ENCODE data around the gene KRT2. TPM values are rescaled to one million over a fixed set of nuclear protein-coding genes. Genes with fewer than 3 reads are reported as not detected.

The KRT2 gene
- total RNA-seq, 1 experiment from 2014 or later: not detected

GRCh38 chr12:52600941-52601481, 51.0 kb downstream of the KRT2 start, which contains the start of gene KRT72 (continued):
- TF ChIP-seq HMGXB4 (CRISPR knock-in tag; IDR thresholded peaks at IDR 0.05) (no peak), MXD4 (CRISPR knock-in tag; IDR thresholded peaks at IDR 0.05; ENCODE audit: borderline replicate concordance) (no peak), CREB1 (CRISPR knock-in tag; IDR thresholded peaks at IDR 0.05) (no peak), E2F5 (CRISPR knock-in tag; IDR thresholded peaks at IDR 0.05) (no peak), ESRRA (CRISPR knock-in tag; IDR thresholded peaks at IDR 0.05; ENCODE audit: borderline replicate concordance) (no peak), TP53 (CRISPR knock-in tag; IDR thresholded peaks at IDR 0.05) (no peak), NFATC4 (CRISPR knock-in tag; IDR thresholded peaks at IDR 0.05) (no peak), ZNF317 (CRISPR knock-in tag; IDR thresholded peaks at IDR 0.05; ENCODE audit: borderline replicate concordance, low read depth) (no peak), HMGA2 (CRISPR knock-in tag; IDR thresholded peaks at IDR 0.05) (no peak), ARID4B (CRISPR knock-in tag; IDR thresholded peaks at IDR 0.05; ENCODE audit: borderline replicate concordance) (no peak), ZBTB21 (CRISPR knock-in tag; IDR thresholded peaks at IDR 0.05; ENCODE audit: borderline replicate concordance) (no peak)
- TF ChIP-seq, protein P1, sequence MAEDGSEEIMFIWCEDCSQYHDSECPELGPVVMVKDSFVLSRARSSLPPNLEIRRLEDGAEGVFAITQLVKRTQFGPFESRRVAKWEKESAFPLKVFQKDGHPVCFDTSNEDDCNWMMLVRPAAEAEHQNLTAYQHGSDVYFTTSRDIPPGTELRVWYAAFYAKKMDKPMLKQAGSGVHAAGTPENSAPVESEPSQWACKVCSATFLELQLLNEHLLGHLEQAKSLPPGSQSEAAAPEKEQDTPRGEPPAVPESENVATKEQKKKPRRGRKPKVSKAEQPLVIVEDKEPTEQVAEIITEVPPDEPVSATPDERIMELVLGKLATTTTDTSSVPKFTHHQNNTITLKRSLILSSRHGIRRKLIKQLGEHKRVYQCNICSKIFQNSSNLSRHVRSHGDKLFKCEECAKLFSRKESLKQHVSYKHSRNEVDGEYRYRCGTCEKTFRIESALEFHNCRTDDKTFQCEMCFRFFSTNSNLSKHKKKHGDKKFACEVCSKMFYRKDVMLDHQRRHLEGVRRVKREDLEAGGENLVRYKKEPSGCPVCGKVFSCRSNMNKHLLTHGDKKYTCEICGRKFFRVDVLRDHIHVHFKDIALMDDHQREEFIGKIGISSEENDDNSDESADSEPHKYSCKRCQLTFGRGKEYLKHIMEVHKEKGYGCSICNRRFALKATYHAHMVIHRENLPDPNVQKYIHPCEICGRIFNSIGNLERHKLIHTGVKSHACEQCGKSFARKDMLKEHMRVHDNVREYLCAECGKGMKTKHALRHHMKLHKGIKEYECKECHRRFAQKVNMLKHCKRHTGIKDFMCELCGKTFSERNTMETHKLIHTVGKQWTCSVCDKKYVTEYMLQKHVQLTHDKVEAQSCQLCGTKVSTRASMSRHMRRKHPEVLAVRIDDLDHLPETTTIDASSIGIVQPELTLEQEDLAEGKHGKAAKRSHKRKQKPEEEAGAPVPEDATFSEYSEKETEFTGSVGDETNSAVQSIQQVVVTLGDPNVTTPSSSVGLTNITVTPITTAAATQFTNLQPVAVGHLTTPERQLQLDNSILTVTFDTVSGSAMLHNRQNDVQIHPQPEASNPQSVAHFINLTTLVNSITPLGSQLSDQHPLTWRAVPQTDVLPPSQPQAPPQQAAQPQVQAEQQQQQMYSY (CRISPR knock-in tag; IDR thresholded peaks at IDR 0.05): no peak

DNA sequence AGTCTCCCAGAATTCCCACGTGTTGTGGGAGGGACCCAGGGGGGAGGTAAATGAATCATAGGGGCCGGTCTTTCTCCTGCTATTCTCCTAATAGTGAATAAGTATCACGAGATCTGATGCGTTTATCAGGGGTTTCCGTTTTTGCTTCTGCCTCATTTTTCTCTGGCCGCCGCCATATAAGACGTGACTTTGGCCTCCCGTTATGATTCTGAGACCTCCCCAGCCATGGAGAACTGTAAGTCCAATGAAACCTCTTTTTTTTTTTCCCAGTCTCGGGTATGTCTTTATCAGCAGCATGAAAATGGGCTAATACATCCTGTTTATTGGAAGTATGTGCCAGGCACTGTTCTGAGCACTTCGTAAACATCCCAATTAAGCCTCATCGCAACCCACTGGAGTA, 51.5 kb downstream of the KRT2 start:
- Mint-ChIP-seq H3K36me3 (no peaks in the 10 kb centered on the region), H3K9me3 (no peaks in the 10 kb centered on the region), H3K27me3 (ENCODE audit: low read depth) (peaks cover 37% of the 10 kb centered on the region), H3K27ac (no peak overlapping the region), H3K4me1 (no peaks in the 10 kb centered on the region), H3K4me3 (no peak overlapping the region)
- CTCF ChIA-PET: interaction anchor here (0.5 to 2.1 kb wide), 3 partner anchors 10 to 270 kb away, joined by 3 to 8 read pairs (median 4); no protein-coding TSS in a partner anchor
- POLR2A ChIA-PET: interaction anchor here (1.1 kb wide), 1 partner anchor 10 kb away, joined by 3 read pairs; no protein-coding TSS in a partner anchor
- no peak for DNase-seq (ENCODE audit: low spot score)
- ATAC-seq: no peak
- no peak for TF ChIP-seq ZNF281 (CRISPR knock-in tag; IDR thresholded peaks at IDR 0.05)
- TF ChIP-seq USF2 (CRISPR knock-in tag; IDR thresholded peaks at IDR 0.05): no peak
- TF ChIP-seq SOX15 (CRISPR knock-in tag; IDR thresholded peaks at IDR 0.05): no peak
- no peak for TF ChIP-seq ZNF232 (CRISPR knock-in tag; IDR thresholded peaks at IDR 0.05)
- TF ChIP-seq FOXJ3 (CRISPR knock-in tag; IDR thresholded peaks at IDR 0.05; ENCODE audit: borderline replicate concordance): no peak
- TF ChIP-seq USF1 (CRISPR knock-in tag; IDR thresholded peaks at IDR 0.05): no peak
- no peak for TF ChIP-seq ZNF396 (CRISPR knock-in tag; IDR thresholded peaks at IDR 0.05; ENCODE audit: borderline replicate concordance)
- TF ChIP-seq ESRRA (CRISPR knock-in tag; IDR thresholded peaks at IDR 0.05; ENCODE audit: borderline replicate concordance): no peak
